ENCODE results near the gene CSF2.

Gene CSF2

GRCh38 chr5:132069561-132069960 lies 4.0 kb upstream of the CSF2 start:
- DNase-seq (ENCODE audit: insufficient read length, low spot score) (no peak), FAIRE-seq (no peak)
- no peak for TF ChIP-seq POLR2A (IDR thresholded peaks at IDR 0.05; ENCODE audit: low read depth, low read length)

- DNase-seq (ENCODE audit: insufficient read length, low spot score), result no peak
- FAIRE-seq, result no peak
- no peak for TF ChIP-seq POLR2A (IDR thresholded peaks at IDR 0.05; ENCODE audit: low read depth, low read length)
Observed at GRCh38 chr5:132069994-132070393, 3.6 kb upstream of the CSF2 start.

GRCh38 chr5:132070460-132071337 lies 2.9 kb upstream of the CSF2 start:
- DNase-seq (ENCODE audit: insufficient read length, low spot score), result no peak
- no peak for TF ChIP-seq POLR2A (IDR thresholded peaks at IDR 0.05; ENCODE audit: low read depth, low read length)
- FAIRE-seq, result no peak

- FAIRE-seq, result no peak
- DNase-seq (ENCODE audit: insufficient read length, low spot score), result no peak
- no peak for TF ChIP-seq POLR2A (IDR thresholded peaks at IDR 0.05; ENCODE audit: low read depth, low read length)
Observed at GRCh38 chr5:132071338-132071707, 2.3 kb upstream of the CSF2 start.

GRCh38 chr5:132072070-132072469 lies 1.5 kb upstream of the CSF2 start:
- FAIRE-seq, result no peak
- no peak for DNase-seq (ENCODE audit: insufficient read length, low spot score)
- no peak for TF ChIP-seq POLR2A (IDR thresholded peaks at IDR 0.05; ENCODE audit: low read depth, low read length)

GRCh38 chr5:132072528-132072927 lies 1.1 kb upstream of the CSF2 start:
- DNase-seq (ENCODE audit: insufficient read length, low spot score) (no peak), FAIRE-seq (no peak)
- TF ChIP-seq POLR2A (IDR thresholded peaks at IDR 0.05; ENCODE audit: low read depth, low read length), result no peak

- FAIRE-seq, result no peak
- no peak for DNase-seq (ENCODE audit: insufficient read length, low spot score)
- TF ChIP-seq POLR2A (IDR thresholded peaks at IDR 0.05; ENCODE audit: low read depth, low read length), result no peak
Observed at GRCh38 chr5:132074091-132074771, 642 bp downstream of the CSF2 start.

GRCh38 chr5:132074772-132075718 lies 1.5 kb downstream of the CSF2 start:
- FAIRE-seq (no peak), DNase-seq (ENCODE audit: insufficient read length, low spot score) (no peak)
- no peak for TF ChIP-seq POLR2A (IDR thresholded peaks at IDR 0.05; ENCODE audit: low read depth, low read length)

GRCh38 chr5:132075719-132076077 lies 2.1 kb downstream of the CSF2 start:
- DNase-seq (ENCODE audit: insufficient read length, low spot score) (no peak), FAIRE-seq (no peak)
- no peak for TF ChIP-seq POLR2A (IDR thresholded peaks at IDR 0.05; ENCODE audit: low read depth, low read length)

GRCh38 chr5:132076202-132076830 lies 2.7 kb downstream of the CSF2 start:
- no peak for DNase-seq (ENCODE audit: insufficient read length, low spot score)
- TF ChIP-seq POLR2A (IDR thresholded peaks at IDR 0.05; ENCODE audit: low read depth, low read length), result no peak
- FAIRE-seq, result no peak

- no peak for FAIRE-seq
- TF ChIP-seq POLR2A (IDR thresholded peaks at IDR 0.05; ENCODE audit: low read depth, low read length), result no peak
- no peak for DNase-seq (ENCODE audit: insufficient read length, low spot score)
Observed at GRCh38 chr5:132076983-132077382, 3.4 kb downstream of the CSF2 start.

GRCh38 chr5:132079081-132079480 lies 5.5 kb downstream of the CSF2 start:
- DNase-seq (ENCODE audit: insufficient read length, low spot score), result no peak
- no peak for TF ChIP-seq POLR2A (IDR thresholded peaks at IDR 0.05; ENCODE audit: low read depth, low read length)
- FAIRE-seq, result no peak

- FAIRE-seq, result no peak
- no peak for TF ChIP-seq POLR2A (IDR thresholded peaks at IDR 0.05; ENCODE audit: low read depth, low read length)
- DNase-seq (ENCODE audit: insufficient read length, low spot score), result no peak
Observed at GRCh38 chr5:132079619-132080018, 6.0 kb downstream of the CSF2 start.
